HCT116 (cell line): ENCODE results near the gene CHAF1A.

Experiments used
- CTCF ChIP-seq, 3 experiments: fragments of 200-600 bp in 1 of 3; sonication (generic) in 1 of 3; IDR thresholded peaks in 2 of 3; conservative IDR thresholded peaks in 1 of 3; 2 replicates each; pipeline ENCODE4 v1.5.1; 2012 to 2017; ENCODE audit warnings: low read depth in 2 of 3, low read length in 2 of 3, antibody characterized with exemption in 1 of 3, borderline replicate concordance in 1 of 3, control low read depth in 1 of 3, mild to moderate bottlenecking in 1 of 3, mixed read lengths in 1 of 3, mixed run types in 1 of 3, moderate library complexity in 1 of 3; ENCODE audit not compliant: insufficient read depth in 1 of 3
- FOSL1 ChIP-seq: IDR thresholded peaks from 2 replicates; pipeline ENCODE4 v1.6.1; 2012; ENCODE audit warnings: low read depth
- POLR2A ChIP-seq: IDR thresholded peaks from 2 replicates; pipeline ENCODE4 v1.7.0; 2011; ENCODE audit warnings: borderline replicate concordance; ENCODE audit not compliant: insufficient read depth, insufficient read length; ENCODE audit errors: extremely low read depth

DNA sequence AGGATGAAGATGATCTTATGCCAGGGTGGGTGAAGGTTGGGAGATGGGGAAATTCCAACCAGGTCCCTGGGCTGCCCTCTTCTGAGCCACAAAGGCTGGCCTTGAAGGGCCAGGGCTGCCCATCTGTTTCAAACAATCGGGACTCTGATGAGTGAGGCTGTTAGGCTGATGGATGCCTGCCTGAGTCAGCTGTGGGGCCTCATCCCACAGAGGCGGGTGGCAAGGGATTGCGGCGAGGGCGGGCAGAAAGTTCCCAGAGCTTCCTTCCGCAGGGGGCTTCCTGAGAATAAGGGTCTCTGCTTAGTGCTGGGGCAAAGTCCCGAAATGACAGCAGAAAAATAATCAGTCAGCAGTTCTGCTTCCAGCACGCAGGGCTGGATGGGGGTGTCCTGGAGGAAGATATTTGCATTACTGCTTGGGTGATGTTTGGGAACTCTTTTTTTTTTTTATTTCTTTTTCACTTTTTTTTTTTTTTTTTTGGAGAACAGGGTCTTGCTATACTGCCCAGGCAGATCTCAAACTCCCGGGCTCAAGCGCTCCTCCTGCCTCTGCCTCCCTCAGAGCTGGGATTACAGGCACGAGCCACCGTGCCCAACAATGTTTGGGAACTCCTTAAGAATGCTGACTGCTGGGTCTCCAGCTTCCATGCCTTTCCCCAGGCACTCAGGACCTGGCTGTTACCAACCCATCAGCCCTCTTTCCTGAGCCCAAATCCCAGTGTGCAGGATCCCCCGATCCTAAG is 16.2 kb upstream of the CHAF1A start:
- no peak for TF ChIP-seq FOSL1
- no peak for TF ChIP-seq CTCF (IDR thresholded peaks at IDR 0.05 in 2 of 3, conservative IDR thresholded peaks at IDR 0.05 in 1 of 3; ENCODE audit: borderline replicate concordance in 1 of 3, insufficient read depth in 1 of 3, low read depth in 2 of 3, low read length in 2 of 3)
- TF ChIP-seq POLR2A, result no peak
